HCT116 (cell line): ENCODE data around the gene ANTXR2. TPM values are rescaled to one million over a fixed set of nuclear protein-coding genes. Genes with fewer than 3 reads are reported as not detected.

Experiments used
- ATAC-seq: fragments of 200-7000 bp; cut with Tn5 transposase; 2 replicates; pipeline ENCODE4 v1.9.1; 2020; ENCODE audit warnings: mild to moderate bottlenecking, moderate library complexity
- BruUV-seq: library from RNA; stranded (reverse); fragments of 400-500 nt; replicated peaks from 2 replicates; lab custom pipeline; 2021; lab: Mats Ljungman, UMichigan
- CTCF ChIA-PET: fragments of 300-600 bp; sonication (Branson Sonifier 250); formaldehyde crosslinking; loops from one replicate; lab custom pipeline; 2021; ENCODE audit warnings: antibody characterized with exemption; lab: Charles Lee
- POLR2A ChIA-PET: fragments of 300-600, 350-600 bp; sonication (Branson Sonifier 250); formaldehyde crosslinking; loops from one replicate; lab custom pipeline; 2021; ENCODE audit warnings: antibody characterized with exemption; lab: Charles Lee
- RAD21 ChIA-PET, 2 experiments: fragments of 300-600 bp; sonication (Branson Sonifier 250); formaldehyde crosslinking; loops; one replicate each; lab custom pipeline; 2023; ENCODE audit warnings: low total read pairs in 2 of 2; ENCODE audit not compliant: uncharacterized antibody in 2 of 2, unreplicated experiment in 2 of 2, low non-redundant PET in 1 of 2; lab: Charles Lee
- DNase-seq: peaks from one replicate; pipeline ENCODE4 v3.0.0-alpha.2; 2010; ENCODE audit warnings: low read depth, low spot score
- H2AFZ ChIP-seq: fragments of 200-600 bp; shearing (Covaris generic), sonication (generic); 2 replicates; pipeline ENCODE4 v1.6.1; 2017; ENCODE audit warnings: low read depth, mixed run types, mixed read lengths, antibody characterized with exemption, low read length; ENCODE audit not compliant: poor library complexity, severe bottlenecking
- H3K27ac ChIP-seq: 2 replicates; pipeline ENCODE4 v1.5.1; 2012; ENCODE audit warnings: low read depth, low read length
- H3K27me3 ChIP-seq: fragments of 200-600 bp; sonication (generic); 2 replicates; pipeline ENCODE4 v1.6.1; 2016; ENCODE audit warnings: mixed run types, low read length, mixed read lengths; ENCODE audit not compliant: insufficient read depth
- H3K36me3 ChIP-seq, 2 experiments: fragments of 200-500 bp in 1 of 2; fragments of 200-600 bp in 1 of 2; sonication (Bioruptor generic) in 1 of 2; sonication (generic) in 1 of 2; 2 replicates each; pipeline versions ENCODE4 v1.5.1 to v1.6.1; 2014 to 2016; ENCODE audit warnings: low read length in 2 of 2, inconsistent platforms in 1 of 2, mixed read lengths in 1 of 2, mixed run types in 1 of 2; ENCODE audit not compliant: insufficient read depth in 2 of 2, control insufficient read depth in 1 of 2
- H3K4me1 ChIP-seq, 2 experiments: fragments of 200-600 bp in 1 of 2; sonication (generic) in 1 of 2; 2 replicates each; pipeline versions ENCODE4 v1.5.1 to v1.6.1; 2012 to 2017; ENCODE audit warnings: low read length in 2 of 2, inconsistent platforms in 1 of 2, mild to moderate bottlenecking in 1 of 2, mixed read lengths in 1 of 2, mixed run types in 1 of 2, moderate library complexity in 1 of 2; ENCODE audit not compliant: insufficient read depth in 2 of 2, control insufficient read depth in 1 of 2
- H3K4me2 ChIP-seq: fragments of 200-600 bp; sonication (generic); 2 replicates; pipeline ENCODE4 v1.6.1; 2017; ENCODE audit warnings: mixed run types, low read length, mixed read lengths
- H3K4me3 ChIP-seq, 2 experiments: fragments of 200-600 bp in 1 of 2; sonication (generic) in 1 of 2; replicated peaks in 1 of 2; 2 replicates each; pipeline ENCODE4 v1.5.1; 2011 to 2016; ENCODE audit warnings: low read length in 2 of 2, control low read depth in 1 of 2, low read depth in 1 of 2, mild to moderate bottlenecking in 1 of 2, mixed read lengths in 1 of 2, mixed run types in 1 of 2
- H3K79me2 ChIP-seq: fragments of 200-600 bp; sonication (generic); 2 replicates; pipeline ENCODE4 v1.6.1; 2017; ENCODE audit warnings: mild to moderate bottlenecking, mixed run types, low read length, moderate library complexity, mixed read lengths; ENCODE audit not compliant: insufficient read depth
- H3K9ac ChIP-seq: fragments of 200-600 bp; sonication (generic); 2 replicates; pipeline ENCODE4 v1.6.1; 2016; ENCODE audit warnings: low read length, mixed read lengths
- H3K9me2 ChIP-seq: fragments of 200-600 bp; sonication (generic), shearing (Covaris generic); 2 replicates; pipeline ENCODE4 v1.6.1; 2017; ENCODE audit warnings: mixed run types, mild to moderate bottlenecking, moderate library complexity; ENCODE audit not compliant: insufficient read depth
- H3K9me3 ChIP-seq, 2 experiments: fragments of 200-500 bp in 1 of 2; fragments of 200-600 bp in 1 of 2; sonication (Bioruptor generic) in 1 of 2; sonication (generic) in 1 of 2; 2 replicates each; pipeline ENCODE4 v1.6.1; 2014 to 2017; ENCODE audit warnings: low read length in 2 of 2, mixed read lengths in 2 of 2, inconsistent platforms in 1 of 2, low read depth in 1 of 2, mild to moderate bottlenecking in 1 of 2, mixed run types in 1 of 2, moderate library complexity in 1 of 2; ENCODE audit not compliant: control insufficient read depth in 1 of 2, insufficient read depth in 1 of 2
- H4K20me1 ChIP-seq: fragments of 200-600 bp; sonication (generic), shearing (Covaris generic); 2 replicates; pipeline ENCODE4 v1.6.1; 2017; ENCODE audit warnings: mixed run types, mild to moderate bottlenecking, moderate library complexity; ENCODE audit not compliant: insufficient read depth
- CBX3 ChIP-seq: IDR thresholded peaks from 2 replicates; pipeline ENCODE4 v1.6.1; 2012; ENCODE audit warnings: low read depth
- EGR1 ChIP-seq: IDR thresholded peaks from 2 replicates; pipeline ENCODE4 v1.6.1; 2012; ENCODE audit warnings: low read depth
- ELF1 ChIP-seq: IDR thresholded peaks from 2 replicates; pipeline ENCODE4 v1.6.1; 2012; ENCODE audit warnings: low read depth, borderline replicate concordance
- EZH2 ChIP-seq: fragments of 200-600 bp; sonication (generic); IDR thresholded peaks from 2 replicates; pipeline ENCODE4 v1.6.1; 2017; ENCODE audit warnings: antibody characterized with exemption, mixed run types
- JUND ChIP-seq: IDR thresholded peaks from 2 replicates; pipeline ENCODE4 v1.6.1; 2012
- POLR2A ChIP-seq: IDR thresholded peaks from 2 replicates; pipeline ENCODE4 v1.7.0; 2011; ENCODE audit warnings: borderline replicate concordance; ENCODE audit not compliant: insufficient read depth, insufficient read length; ENCODE audit errors: extremely low read depth
- SRF ChIP-seq: IDR thresholded peaks from 2 replicates; pipeline ENCODE4 v1.6.1; 2012; ENCODE audit warnings: low read depth
- ZFX ChIP-seq: fragments of 450-650 bp; IDR thresholded peaks from 2 replicates; pipeline ENCODE4 v1.6.1; 2017
- intact Hi-C: fragments of 100-400 bp; cut with micrococcal nuclease; formaldehyde crosslinking; loops from 2 replicates; pipeline ENCODE4 v1.10.0; 2022
- total RNA-seq: library from RNA; stranded (reverse); gene quantifications from one replicate; pipeline ENCODE4 v1.2.1, GENCODE V29; 2021; ENCODE audit not compliant: unreplicated experiment
- TF ChIP-seq, protein P1 (sequence below): IDR thresholded peaks from 2 replicates; pipeline ENCODE4 v1.6.1; 2011; ENCODE audit warnings: mild to moderate bottlenecking, low read length, moderate library complexity; ENCODE audit not compliant: insufficient replicate concordance; ENCODE audit errors: extremely low read depth

ANTXR2 gene
- total RNA-seq, 1 experiment from 2014 or later: 6.3 TPM

DNA sequence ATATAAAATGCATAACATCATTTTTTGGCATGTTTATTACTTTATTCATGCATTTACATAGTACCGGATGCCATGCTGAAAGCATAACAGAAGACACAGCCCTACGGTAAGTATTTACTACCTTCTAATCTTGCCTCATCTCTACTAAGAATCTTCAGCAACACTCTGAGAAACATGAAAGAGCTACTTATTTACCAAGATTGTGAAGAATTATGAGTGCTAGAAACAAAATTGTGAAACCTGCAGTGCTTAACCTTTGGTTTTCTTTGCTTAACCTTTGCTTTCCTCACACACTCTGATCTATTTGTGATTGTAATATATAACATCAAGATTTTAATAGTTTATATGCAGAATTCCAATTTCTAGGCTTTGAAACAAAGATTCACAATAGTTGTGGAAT is 7.4 kb downstream of the ANTXR2 start:
- ChIA-PET RAD21 (no interaction called here), POLR2A (no interaction called here), CTCF (no interaction called here)
- Histone ChIP-seq H3K36me3 (no peaks in the 10 kb centered on the region), H3K79me2 (no peaks in the 10 kb centered on the region), H3K4me3 (no peak overlapping the region), H3K27me3 (no peaks in the 10 kb centered on the region), H4K20me1 (no peaks in the 10 kb centered on the region), H3K9ac (no peak overlapping the region), H3K27ac (no peak overlapping the region), H3K9me2 (no peaks in the 10 kb centered on the region), H3K4me2 (no peak overlapping the region), H3K9me3 (no peaks in the 10 kb centered on the region), H2AFZ (no peak overlapping the region), H3K4me1 (peaks cover 0 to 17% of the 10 kb centered on the region in 2 experiments; a peak in 2 of 4 replicates)
- ATAC-seq (no peak), DNase-seq (no peak)
- TF ChIP-seq POLR2A: no peak
- no peak for TF ChIP-seq CBX3
- no peak for TF ChIP-seq ELF1
- TF ChIP-seq, protein P1, sequence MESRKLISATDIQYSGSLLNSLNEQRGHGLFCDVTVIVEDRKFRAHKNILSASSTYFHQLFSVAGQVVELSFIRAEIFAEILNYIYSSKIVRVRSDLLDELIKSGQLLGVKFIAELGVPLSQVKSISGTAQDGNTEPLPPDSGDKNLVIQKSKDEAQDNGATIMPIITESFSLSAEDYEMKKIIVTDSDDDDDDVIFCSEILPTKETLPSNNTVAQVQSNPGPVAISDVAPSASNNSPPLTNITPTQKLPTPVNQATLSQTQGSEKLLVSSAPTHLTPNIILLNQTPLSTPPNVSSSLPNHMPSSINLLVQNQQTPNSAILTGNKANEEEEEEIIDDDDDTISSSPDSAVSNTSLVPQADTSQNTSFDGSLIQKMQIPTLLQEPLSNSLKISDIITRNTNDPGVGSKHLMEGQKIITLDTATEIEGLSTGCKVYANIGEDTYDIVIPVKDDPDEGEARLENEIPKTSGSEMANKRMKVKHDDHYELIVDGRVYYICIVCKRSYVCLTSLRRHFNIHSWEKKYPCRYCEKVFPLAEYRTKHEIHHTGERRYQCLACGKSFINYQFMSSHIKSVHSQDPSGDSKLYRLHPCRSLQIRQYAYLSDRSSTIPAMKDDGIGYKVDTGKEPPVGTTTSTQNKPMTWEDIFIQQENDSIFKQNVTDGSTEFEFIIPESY: no peak
- TF ChIP-seq ZFX: no peak
- no peak for TF ChIP-seq SRF
- TF ChIP-seq JUND: no peak
- no peak for TF ChIP-seq EGR1
- no TSS peak for BruUV-seq
- intact Hi-C loops: no loop called here

- Histone ChIP-seq H3K27ac (no peak overlapping the region), H3K79me2 (no peaks in the 10 kb centered on the region), H3K9me3 (no peaks in the 10 kb centered on the region), H3K9me2 (no peaks in the 10 kb centered on the region), H3K4me2 (no peak overlapping the region), H2AFZ (no peak overlapping the region), H3K36me3 (no peaks in the 10 kb centered on the region), H4K20me1 (no peaks in the 10 kb centered on the region), H3K4me1 (no peaks in the 10 kb centered on the region), H3K4me3 (no peak overlapping the region), H3K9ac (no peak overlapping the region), H3K27me3 (no peaks in the 10 kb centered on the region)
- TF ChIP-seq EZH2: no peak
- TF ChIP-seq SRF: no peak
- ATAC-seq: no peak
- POLR2A ChIA-PET: no interaction called here
- BruUV-seq: no TSS peak
- DNase-seq: no peak
- RAD21 ChIA-PET: no interaction called here
- intact Hi-C loops: no loop called here
- CTCF ChIA-PET: no interaction called here
Measured at GRCh38 chr4:80062527-80062926, 10.5 kb downstream of the ANTXR2 start.
